ENCODE measurements around the gene TMEM141.
"Not testable (repeated sequence)": the region's sequence is repeated elsewhere in the genome, so short reads cannot be mapped to it uniquely, and the experiment has no call there.

Gene TMEM141

DNA sequence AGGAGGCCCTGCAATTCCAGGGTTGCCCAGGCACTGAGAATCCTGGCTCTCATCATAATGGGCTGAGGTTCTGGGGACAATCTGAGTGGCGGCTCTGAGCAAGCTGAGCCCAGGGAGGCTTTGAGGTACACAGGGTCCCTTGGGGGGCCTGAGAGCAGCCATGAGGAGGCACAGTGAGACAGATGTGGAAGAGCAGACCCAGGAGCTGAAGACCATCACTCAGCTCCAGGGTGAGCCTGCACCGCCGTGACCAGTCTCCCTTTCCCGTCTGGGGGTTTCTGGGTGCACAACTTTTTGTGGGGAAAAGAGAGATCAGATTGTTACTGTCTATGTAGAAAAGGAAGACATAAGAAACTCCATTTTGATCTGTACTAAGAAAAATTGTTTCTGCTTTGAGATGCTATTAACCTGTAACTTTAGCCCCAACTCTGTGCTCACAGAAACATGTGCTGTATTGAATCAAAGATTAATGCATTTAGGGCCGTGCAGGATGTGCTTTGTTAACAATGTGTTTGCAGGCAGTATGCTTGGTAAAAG lies 5.2 kb downstream of the TMEM141 start, which contains the start of gene CCDC183:
TSS of gene CCDC183 (plus strand) at position 101 of the 537 bp plus-strand sequence. CDS start at position 161, 60 bp downstream.
- no peak for DNase-seq

- DNase-seq: not testable (repeated sequence)
Observed at GRCh38 chr9:136796775-136797347, 5.7 kb downstream of the TMEM141 start.

GRCh38 chr9:136798708-136799078 lies 7.5 kb downstream of the TMEM141 start:
- no peak for DNase-seq

DNA sequence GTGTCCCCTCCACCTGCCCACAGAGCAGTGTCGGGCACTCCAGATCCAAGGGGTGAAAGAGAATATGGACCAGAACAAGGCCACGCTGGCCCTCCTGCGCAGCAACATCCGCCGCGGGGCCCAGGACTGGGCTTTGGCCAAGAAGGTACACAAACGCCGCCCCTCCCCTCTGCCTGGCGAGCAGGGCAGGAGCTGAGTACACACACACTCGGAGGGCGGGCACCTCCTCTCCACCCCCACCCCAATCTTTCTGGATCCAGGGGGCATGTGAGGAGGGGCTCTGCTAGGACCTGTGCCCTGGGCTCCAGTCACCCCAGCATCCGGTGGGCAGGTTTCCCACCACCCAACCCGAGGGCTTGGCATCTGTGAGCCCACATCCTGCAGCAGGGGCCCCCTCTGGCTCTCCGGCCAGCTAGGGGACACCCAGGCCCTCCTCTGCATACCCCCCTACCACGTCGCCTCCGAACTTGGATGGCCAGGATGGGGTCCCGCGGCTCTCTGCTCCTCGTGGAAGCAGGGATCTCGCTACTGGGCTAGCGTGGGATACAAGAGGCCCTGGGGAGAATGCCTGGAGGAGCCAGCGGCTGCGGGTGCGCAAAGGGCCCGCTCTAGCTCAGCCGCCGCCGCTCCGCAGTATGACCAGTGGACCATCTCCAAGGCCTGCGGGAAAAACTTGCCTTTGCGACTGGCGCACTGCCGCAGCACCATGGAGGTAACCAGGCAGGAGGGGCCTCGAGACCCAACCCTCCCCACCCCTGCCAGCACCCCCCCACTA lies 8.1 kb downstream of the TMEM141 start:
- DNase-seq: no peak

DNA sequence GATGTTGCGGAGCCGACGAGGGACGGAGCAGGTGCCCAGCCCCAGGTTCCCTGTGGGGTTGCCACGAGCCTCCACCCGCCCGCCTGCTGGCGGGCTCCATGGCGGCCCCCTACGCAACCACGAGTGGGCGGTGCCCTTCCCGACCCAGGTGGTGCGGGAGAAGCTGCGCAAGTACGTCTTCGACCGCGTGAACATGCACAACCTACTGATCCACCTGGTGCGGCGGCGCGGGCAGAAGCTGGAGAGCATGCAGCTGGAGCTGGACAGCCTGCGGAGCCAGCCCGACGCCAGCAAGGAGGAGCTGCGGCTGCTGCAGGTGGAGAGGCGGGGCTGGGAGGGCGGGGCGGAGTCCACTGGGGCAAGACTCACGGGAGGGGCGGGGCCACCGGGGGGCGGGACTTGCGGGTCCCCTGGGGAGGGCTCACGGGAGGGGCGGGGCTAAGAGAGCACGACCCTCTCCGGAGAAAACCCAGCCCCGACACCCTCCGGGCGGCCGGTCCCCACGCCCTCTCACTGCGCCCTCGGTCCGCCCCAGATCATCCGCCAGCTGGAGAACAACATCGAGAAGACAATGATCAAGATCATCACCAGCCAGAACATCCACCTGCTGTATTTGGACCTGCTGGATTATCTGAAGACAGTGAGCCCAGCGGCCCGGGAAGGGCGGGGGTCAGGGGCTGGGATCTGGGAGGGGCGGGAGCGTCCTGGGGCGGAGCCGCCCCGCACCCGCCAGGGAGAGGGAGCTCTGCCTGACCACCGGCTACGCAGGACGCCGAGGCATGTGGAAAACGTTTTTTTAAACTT lies 8.9 kb downstream of the TMEM141 start:
- peak; percentile 79 for DNase-seq

DNA sequence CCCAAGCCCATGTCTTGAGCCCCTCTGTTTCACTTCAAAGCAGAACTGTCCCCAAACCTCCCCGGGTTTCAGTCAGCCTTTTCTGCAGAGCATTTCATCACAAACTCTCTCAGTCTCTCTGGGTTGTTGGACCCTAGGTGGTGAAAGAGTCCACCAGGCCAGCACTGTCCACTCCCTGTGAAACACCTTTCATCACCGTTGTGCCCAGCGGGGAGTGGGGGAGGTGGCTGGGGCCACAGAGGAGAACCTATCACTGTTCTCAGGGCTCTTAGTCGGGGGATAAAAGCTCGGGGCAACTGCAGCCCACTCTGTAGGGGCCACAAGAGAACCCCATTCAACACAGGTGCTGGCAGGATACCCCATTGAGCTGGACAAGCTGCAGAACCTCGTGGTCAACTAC lies 11.2 kb downstream of the TMEM141 start:
- DNase-seq: no peak

DNA sequence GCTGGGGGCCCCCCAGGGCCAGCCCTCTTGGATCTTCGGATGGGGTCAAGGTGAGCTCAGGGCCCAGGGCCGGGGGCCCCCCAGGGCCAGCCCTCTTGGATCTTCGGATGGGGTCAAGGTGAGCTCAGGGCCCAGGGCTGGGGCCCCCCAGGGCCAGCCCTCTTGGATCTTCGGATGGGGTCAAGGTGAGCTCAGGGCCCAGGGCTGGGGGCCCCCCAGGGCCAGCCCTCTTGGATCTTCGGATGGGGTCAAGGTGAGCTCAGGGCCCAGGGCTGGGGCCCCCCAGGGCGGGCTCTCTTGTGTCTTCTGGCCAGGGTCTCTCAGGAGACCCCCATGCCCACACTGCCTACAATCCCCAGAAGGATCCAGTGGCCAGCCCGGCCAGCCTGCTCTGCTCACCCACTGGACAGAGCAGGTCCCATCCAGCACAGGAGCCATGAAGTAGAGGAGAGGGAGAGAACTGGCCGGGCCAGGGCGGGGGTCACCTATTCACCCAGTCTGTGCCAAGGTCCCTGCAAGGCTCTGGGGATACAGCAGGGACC lies 11.9 kb downstream of the TMEM141 start:
- not testable (repeated sequence) for DNase-seq

- no peak for DNase-seq
Observed at GRCh38 chr9:136803551-136804508, 12.7 kb downstream of the TMEM141 start.

GRCh38 chr9:136804509-136805206 lies 13.5 kb downstream of the TMEM141 start:
- DNase-seq: no peak

DNA sequence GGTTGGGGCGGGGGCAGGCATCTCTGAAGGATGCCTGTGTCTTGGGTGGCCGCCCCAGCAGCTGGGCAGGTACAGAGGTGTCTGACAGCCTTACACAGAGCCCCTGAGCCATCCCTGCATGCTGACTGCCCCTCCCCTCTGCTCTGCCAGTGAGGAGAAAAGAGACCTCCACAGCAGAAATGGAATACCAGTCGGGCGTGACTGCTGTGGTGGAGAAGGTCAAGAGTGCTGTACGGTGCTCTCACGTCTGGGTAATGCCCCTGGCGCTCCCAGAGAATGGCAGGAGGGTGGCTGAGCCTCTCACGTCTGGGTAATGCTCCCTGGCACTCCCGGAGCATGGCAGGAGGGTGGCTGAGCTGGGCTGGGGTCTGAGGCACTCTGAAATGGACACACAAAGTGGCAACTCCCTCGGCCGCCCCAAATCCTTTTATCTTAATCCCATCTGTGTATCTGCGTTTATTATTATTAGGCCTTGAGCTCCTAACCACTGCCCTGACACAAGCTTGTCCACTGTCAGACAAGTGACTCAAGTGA lies 14.1 kb downstream of the TMEM141 start:
- no peak for DNase-seq

- no peak for DNase-seq
Observed at GRCh38 chr9:136806067-136806466, 14.9 kb downstream of the TMEM141 start.

- DNase-seq: no peak
Observed at GRCh38 chr9:136806631-136807201, 15.6 kb downstream of the TMEM141 start.

- DNase-seq: no peak
Observed at GRCh38 chr9:136807281-136808074, 16.3 kb downstream of the TMEM141 start, which contains the start of gene RABL6. TSS of gene RABL6 (plus strand) at chr9:136807948. CDS start at chr9:136808197, 249 bp downstream.

DNA sequence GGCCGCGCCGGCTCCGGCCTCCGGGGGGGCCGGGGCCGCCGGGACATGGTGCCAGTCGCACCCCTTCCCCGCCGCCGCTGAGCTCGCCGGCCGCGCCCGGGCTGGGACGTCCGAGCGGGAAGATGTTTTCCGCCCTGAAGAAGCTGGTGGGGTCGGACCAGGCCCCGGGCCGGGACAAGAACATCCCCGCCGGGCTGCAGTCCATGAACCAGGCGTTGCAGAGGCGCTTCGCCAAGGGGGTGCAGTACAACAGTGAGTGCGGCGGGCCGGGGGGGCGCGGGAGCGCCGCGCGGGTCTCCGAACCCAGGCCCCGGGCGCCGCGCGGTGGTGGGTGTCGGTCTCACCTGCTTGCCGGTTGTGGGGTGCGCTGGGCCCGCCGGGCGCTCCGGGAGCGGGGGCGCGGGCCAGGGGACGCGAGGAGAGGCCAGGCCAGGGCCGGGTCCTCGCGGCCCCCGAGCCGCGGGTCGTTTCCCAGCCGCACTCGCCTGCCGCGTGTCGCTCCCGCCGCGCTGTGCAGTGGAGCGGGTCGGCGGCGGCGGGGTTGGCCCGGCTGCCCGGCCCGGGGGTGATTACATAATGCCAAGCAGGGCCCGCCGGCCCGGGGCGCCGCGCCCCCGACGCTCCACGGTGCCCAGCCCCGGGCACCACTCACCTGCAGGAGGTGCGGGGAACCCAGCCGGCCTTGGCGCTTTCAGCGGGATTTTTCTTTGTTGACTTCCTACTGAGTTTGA lies 17.1 kb downstream of the TMEM141 start:
- no peak for DNase-seq

DNA sequence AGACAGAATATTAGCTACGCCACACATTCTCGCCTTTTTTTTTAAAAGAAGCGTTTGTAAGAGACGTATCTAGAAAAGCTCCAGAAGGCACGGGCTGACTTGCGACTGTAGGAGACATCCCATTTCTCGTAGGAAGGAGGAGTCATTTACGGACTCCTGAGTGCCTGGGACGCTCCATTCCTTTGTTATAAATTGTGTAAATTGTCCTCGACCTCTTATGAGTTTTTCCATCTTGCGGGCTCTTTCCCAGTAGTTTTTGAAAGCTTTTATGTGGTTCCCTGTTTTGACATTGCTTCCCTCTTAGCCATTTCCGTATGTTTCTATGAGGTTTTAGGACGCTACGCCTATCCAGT lies 17.6 kb downstream of the TMEM141 start:
- DNase-seq: no peak

GRCh38 chr9:136814725-136815421 lies 23.7 kb downstream of the TMEM141 start:
- no peak for DNase-seq

GRCh38 chr9:136815422-136815782 lies 24.3 kb downstream of the TMEM141 start:
- DNase-seq: no peak

All from SHP77 treated with DMSO at 0.1 percent for 48 hours (cell line).